ENCODE data around the gene REELD1. TPM values are rescaled to one million over a fixed set of nuclear protein-coding genes. Genes with fewer than 3 reads are reported as not detected.

Gene REELD1
- total and polyA plus RNA-seq, 9 of the 15 experiments (the other 6 are each of a cell fraction or from before 2014, with no cell fraction given), result not detected

DNA sequence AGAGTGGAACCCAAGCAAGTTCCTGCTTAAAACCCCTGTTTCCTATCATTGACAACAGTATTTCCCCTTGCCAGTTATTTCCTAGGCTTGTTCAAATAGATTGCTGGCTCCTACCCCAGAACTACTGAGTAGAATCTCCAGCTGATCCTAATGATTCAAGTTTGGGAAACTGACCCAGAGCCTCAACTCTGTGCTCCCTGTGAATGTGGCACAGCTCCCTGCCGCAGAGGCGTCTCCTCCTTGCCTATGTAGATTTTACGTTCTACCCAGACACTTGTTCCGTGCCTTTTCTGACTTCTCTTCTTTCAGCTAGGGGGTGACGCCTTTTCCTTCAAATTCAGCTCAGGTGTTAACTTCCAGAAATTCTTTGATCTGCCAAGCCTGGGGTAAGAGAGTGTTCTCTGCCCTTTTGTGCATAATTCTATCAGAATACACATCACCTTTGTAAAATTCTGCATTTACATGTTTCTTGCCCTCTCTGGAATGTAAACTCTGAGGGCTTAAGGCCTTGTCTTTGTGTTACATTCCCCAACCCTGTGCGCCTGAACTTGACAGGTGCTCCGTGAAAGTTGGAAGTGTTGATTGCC lies 34.5 kb upstream of the REELD1 start (continued):
- TF ChIP-seq, protein P1, sequence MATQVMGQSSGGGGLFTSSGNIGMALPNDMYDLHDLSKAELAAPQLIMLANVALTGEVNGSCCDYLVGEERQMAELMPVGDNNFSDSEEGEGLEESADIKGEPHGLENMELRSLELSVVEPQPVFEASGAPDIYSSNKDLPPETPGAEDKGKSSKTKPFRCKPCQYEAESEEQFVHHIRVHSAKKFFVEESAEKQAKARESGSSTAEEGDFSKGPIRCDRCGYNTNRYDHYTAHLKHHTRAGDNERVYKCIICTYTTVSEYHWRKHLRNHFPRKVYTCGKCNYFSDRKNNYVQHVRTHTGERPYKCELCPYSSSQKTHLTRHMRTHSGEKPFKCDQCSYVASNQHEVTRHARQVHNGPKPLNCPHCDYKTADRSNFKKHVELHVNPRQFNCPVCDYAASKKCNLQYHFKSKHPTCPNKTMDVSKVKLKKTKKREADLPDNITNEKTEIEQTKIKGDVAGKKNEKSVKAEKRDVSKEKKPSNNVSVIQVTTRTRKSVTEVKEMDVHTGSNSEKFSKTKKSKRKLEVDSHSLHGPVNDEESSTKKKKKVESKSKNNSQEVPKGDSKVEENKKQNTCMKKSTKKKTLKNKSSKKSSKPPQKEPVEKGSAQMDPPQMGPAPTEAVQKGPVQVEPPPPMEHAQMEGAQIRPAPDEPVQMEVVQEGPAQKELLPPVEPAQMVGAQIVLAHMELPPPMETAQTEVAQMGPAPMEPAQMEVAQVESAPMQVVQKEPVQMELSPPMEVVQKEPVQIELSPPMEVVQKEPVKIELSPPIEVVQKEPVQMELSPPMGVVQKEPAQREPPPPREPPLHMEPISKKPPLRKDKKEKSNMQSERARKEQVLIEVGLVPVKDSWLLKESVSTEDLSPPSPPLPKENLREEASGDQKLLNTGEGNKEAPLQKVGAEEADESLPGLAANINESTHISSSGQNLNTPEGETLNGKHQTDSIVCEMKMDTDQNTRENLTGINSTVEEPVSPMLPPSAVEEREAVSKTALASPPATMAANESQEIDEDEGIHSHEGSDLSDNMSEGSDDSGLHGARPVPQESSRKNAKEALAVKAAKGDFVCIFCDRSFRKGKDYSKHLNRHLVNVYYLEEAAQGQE (IDR thresholded peaks at IDR 0.05; ENCODE audit: borderline replicate concordance), result no peak
- TF ChIP-seq, protein P1 (CRISPR knock-in tag; IDR thresholded peaks at IDR 0.05; ENCODE audit: low read depth), result no peak
- TF ChIP-seq PHTF2 (CRISPR knock-in tag; IDR thresholded peaks at IDR 0.05), result no peak
- TF ChIP-seq, protein P2, sequence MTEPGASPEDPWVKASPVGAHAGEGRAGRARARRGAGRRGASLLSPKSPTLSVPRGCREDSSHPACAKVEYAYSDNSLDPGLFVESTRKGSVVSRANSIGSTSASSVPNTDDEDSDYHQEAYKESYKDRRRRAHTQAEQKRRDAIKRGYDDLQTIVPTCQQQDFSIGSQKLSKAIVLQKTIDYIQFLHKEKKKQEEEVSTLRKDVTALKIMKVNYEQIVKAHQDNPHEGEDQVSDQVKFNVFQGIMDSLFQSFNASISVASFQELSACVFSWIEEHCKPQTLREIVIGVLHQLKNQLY (CRISPR knock-in tag; conservative IDR thresholded peaks at IDR 0.05), result no peak
- TF ChIP-seq, protein P3, sequence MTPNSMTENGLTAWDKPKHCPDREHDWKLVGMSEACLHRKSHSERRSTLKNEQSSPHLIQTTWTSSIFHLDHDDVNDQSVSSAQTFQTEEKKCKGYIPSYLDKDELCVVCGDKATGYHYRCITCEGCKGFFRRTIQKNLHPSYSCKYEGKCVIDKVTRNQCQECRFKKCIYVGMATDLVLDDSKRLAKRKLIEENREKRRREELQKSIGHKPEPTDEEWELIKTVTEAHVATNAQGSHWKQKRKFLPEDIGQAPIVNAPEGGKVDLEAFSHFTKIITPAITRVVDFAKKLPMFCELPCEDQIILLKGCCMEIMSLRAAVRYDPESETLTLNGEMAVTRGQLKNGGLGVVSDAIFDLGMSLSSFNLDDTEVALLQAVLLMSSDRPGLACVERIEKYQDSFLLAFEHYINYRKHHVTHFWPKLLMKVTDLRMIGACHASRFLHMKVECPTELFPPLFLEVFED (CRISPR knock-in tag; conservative IDR thresholded peaks at IDR 0.05), result no peak
- no peak for TF ChIP-seq CHD4 (IDR thresholded peaks at IDR 0.05; ENCODE audit: insufficient read depth, insufficient replicate concordance, low read depth, low read length, poor library complexity, severe bottlenecking)
- TF ChIP-seq POLR2B (IDR thresholded peaks at IDR 0.05; ENCODE audit: low read depth, partially characterized antibody), result no peak
- TF ChIP-seq GABPA (tag; conservative IDR thresholded peaks at IDR 0.05; ENCODE audit: low read depth), result no peak

All from K562 (cell line).